Omental fat pad (tissue), 4 donors: ENCODE measurements around the gene OTOP2. TPM values are rescaled to one million over a fixed set of nuclear protein-coding genes. Genes with fewer than 3 reads are reported as not detected.

Source experiments
- ATAC-seq: fragments of 150-250 bp; one replicate; pipeline ENCODE4 v1.9.1; 2016; ENCODE audit warnings: mild to moderate bottlenecking, moderate library complexity; ENCODE audit not compliant: low FRiP score
- DNase-seq: peaks from one replicate; pipeline ENCODE4 v3.0.0-alpha.2; 2019; ENCODE audit warnings: low spot score
- CTCF ChIP-seq, 3 donors: fragments of 450-650 bp; IDR thresholded peaks; one replicate each; pipeline ENCODE4 v1.5.1; 2016 to 2017; ENCODE audit warnings: antibody characterized with exemption in 3 of 3, mild to moderate bottlenecking in 3 of 3, moderate library complexity in 2 of 3
- total RNA-seq, 4 donors: library from RNA; depleted of rRNA; stranded (reverse); fragments of >200 nt; gene quantifications; one replicate each; pipeline ENCODE4 v1.1.0, GENCODE V29; 2016

OTOP2 gene
- total RNA-seq, 4 donors from 2014 or later: not detected

DNA sequence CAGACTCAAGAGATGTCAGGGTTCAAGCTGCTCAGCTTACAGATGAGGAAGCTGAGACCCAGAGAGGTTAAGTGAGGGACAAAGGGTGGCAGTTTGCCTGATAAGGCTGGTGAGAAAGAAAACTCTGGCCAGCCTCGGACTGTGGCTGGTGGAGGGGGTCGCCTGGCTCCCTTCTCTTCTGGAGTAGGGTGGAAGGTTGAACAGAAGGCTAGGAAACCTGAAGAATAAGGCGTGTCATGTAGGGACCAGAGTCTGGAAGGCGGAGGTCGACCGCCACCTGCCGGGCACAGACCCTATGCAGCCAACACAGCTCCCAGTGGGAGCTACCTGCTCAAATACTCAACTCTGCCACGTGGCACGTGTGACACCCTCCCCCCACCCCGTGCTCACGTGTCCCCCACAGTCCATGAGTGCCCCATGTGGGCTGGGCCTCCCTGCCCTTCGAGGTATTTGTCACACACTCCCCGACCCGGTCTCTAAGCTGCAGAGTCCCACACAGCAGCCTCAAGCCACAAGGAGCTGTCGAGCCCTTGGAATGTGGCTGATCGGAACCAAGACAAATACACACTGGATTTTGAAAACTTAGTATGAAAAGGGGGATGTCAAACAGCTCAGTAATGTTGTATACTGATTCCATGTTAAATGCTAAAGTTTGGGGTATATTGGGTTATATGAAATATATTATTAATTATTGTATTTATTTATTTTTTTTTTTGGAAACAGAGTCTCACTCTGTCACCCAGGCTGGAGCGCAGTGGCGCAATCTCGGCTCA, 36.7 kb downstream of the OTOP2 start:
- ATAC-seq: no peak
- DNase-seq: no peak
- TF ChIP-seq CTCF (IDR thresholded peaks at IDR 0.05): no peak

DNA sequence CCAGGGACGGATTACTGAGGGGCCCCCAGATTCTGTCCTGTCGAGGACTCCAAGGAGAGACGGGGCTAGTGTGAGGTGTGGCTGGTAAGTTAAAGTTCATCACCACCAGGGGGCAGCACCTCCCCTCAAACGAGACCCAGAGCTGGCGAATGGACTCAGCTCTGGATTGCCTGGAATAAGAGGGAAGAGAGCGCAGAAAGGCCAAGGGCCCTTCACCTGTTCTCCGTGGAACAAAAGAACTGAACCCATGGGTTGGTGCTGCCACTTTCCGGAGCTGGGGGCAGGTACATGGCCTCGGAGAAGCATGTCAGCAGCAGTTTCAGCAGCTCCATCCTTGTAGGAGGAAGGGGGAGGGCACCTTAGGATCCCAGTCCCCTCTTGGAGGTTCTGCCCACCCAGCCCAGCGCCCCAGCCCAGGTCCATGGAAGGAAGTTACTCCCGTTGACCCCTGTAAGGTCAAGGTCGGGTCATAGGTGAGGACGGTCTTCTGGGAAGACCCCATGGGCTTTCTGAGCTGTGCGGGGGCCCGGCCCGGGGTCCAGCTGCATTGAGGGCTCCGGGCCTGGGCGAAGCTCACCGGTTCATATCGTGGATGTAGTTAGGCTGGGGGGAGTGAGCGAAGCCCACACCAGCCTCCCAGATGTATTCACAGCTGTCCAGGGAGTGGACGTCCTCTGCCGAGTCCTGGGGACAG, 37.7 kb downstream of the OTOP2 start:
- TF ChIP-seq CTCF (IDR thresholded peaks at IDR 0.05): peak in 2 of 3 donors; percentile 49 to 65
- ATAC-seq (peak; percentile 72), DNase-seq (peak; percentile 95)

DNA sequence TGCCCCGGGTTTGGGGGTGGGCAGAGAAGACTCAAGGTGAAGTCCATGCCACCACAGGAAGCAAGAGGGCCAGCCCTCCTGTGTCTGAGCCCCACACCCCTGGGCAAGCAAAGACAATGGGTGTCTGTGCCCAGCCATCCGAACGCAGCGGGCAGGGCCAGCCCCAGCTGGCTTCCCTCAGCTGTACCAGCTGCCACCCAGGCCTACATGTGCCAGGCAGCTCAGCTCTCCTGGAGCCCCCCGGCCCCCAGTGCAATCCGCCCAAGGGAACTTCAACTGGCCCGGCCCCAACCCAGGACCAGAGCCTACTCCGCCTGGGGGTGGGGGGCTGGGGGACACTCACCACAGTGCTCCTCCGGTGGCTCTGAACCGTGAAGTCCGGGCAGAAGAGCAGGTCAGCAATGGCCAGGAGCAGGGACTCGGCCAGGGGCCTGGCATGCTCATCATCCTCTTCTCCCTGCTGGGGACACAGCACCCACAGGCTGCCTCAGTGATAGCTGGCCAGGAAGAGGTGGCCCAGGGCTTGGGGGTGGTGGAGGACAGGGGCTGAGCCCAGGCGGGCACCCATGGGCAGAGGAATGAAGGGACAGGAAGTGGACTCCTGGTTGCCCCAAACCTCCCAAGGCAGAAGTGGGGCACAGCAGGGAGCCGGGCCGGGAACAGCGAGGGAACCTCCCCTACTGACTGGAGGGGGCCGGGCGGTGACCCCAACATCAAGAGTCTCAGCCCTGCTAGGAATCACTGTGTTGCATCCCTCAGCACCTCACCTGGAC, 38.7 kb downstream of the OTOP2 start:
- DNase-seq: no peak
- no peak for ATAC-seq
- TF ChIP-seq CTCF (IDR thresholded peaks at IDR 0.05): no peak

GRCh38 chr17:74963656-74964055, 39.6 kb downstream of the OTOP2 start:
- TF ChIP-seq CTCF (IDR thresholded peaks at IDR 0.05): no peak
- no peak for ATAC-seq

DNA sequence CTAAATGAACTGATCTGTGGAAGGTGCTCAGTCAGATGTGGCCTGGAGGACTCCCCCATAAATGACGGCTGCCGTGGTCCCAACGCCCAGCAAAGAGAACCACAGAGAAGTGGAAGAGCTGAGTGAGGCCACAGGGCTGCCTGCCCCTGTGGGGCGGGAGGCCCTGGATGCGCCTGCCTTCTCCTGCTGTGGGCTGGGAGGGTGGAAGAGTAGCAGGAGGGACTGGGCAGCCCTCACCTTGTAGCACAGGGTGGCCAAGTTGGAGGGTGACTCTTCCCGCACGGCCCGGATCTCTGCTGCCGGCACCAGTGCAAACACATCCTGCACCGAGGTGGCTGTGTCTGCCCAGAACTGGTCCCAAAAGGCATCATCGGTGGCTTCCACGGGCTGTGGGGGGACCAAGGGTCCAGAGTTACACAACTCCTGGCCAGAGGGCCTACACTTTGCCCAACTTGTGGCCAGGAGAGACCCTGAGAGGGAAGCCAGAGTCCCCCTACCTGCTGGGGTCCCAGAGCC, 40.2 kb downstream of the OTOP2 start:
- DNase-seq (no peak), ATAC-seq (no peak)
- TF ChIP-seq CTCF (IDR thresholded peaks at IDR 0.05): no peak

More at GRCh38 chr17:74963656-74964055, 39.6 kb downstream of the OTOP2 start:
- no peak for DNase-seq

GRCh38 chr17:74964988-74965622, 41.0 kb downstream of the OTOP2 start:
- no peak for TF ChIP-seq CTCF (IDR thresholded peaks at IDR 0.05)
- DNase-seq (no peak), ATAC-seq (no peak)
